Activated CD4-positive, alpha-beta T cell treated with anti-CD3 and anti-CD28 coated beads for 4 hours (primary cell): ENCODE data around the gene EVI5L.
A peak's percentile ranks its signal among the peaks of the same experiment; 100 is the strongest.
"Not testable (repeated sequence)": the region's sequence is repeated elsewhere in the genome, so short reads cannot be mapped to it uniquely, and the experiment has no call there.

Experiments
- DNase-seq, 2 donors: peaks; one replicate each; pipeline ENCODE4 v3.0.0-alpha.2; 2020

Gene EVI5L

DNA sequence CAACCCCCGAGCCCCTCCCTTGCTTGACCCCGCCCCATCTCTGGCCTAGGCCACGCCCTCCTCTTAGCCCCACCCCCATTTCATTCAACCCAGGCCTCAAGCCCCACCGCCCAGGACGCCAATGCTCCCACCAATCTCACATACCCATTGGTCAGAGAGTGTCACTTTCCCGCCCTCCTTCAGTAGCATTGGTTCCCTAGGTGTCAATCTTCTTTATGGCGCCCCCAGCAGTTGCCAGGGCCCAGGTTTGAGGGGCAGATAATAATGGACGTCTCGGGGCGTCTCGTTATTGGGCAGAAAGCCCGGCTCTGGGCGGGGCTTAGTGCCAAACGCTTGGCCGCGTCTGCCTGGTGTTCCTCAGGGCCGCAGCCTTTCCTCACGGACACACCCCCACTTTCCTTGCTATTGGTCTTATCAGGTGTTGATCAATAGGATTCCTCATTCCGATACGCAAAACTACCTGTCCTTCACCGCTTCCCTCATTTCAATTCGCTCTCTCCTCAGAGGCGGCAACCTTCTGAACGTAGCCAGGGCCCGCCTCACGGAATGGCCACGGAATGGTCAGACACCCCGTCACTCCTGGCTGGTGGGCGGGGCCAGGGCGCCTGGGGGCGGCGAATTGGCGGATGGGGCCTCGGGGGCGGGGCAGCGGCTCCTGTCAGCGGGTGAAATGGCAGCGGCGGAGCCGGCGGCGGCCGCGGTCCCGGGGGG lies at the start of gene EVI5L:
Gene EVI5L (plus strand): TSS at position 658 of the 711 bp plus-strand sequence. CDS start 16,325 bp downstream, outside the sequence.
- peak; percentile 99 to 100 for DNase-seq

DNA sequence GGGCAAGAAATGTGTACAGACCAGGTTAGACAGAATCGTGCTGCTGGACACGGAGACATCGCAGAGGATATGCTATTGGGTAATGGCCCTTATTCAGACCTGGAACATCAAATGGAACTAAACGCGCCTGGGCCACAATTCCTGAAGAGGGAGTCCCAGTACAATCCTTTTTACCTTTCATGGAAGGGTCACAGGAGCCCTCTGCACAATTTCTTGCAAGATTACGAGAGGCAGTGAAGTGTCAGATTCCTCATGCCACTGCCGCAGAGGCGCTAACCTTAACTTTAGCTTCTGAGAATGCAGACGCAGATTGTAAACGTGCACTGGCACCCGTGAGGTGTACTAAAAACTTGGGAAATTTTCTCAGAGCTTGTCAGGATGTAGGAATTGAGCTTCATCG lies 48.9 kb upstream of the EVI5L start:
- DNase-seq = no peak

DNA sequence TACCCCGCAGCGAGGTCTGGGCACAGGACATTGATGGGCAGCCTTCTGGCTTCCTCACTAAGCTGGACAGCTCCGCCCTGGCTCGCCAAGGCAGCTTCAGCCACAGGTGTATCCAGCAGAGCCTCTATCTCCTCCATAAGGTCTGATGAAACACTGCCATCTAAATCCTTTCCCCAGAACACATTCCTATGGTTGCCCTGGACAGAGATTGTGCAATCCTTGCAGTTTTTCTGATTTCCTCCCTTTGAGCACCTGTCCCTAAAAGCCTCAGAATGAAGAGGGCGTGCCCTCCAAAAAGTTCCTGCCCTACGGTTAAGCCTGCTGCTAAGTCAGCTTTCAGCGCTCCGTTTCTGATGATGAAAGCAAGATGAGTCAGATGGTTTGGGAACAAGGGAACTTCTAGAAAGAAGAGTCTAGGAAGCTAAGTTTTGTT lies 46.0 kb upstream of the EVI5L start:
- DNase-seq = no peak

DNA sequence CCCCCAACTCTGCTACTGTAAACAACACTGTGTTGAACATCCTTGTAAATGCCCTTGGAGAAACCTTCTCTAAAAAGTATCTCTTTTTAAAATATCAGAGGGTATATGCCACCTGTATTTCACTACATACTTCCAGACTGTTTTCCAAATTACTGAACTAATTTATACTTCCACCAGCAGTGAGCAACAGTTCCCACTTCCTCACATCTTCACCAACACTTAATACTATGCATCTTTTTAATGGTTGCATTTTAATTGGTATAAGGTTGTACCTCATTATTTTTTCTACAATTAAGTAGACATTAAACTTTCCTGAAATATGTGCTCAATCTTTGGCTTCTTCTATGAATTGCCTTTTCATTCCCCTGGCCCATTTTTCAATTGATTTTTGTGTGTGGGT lies 45.2 kb upstream of the EVI5L start:
- no peak for DNase-seq

DNA sequence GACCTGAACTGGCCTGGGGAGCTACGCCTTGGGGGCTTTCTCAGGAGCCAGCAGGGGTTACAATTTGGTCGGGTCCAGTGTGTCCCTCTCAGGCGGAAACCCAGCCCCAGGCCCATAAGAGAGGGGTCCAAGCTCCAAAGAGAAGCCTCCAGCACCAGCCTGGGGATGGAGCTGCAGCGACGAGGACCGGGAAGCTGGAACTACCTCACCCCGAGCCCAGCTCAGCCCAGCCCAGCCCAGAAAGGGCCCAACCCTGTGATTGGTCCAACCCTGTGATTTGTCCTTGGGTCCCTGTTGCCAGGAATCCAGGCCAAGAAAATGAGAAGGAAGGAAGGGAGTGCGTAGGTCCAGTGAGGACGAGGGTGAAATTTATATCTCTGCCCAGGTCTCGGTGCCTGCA lies 42.9 kb upstream of the EVI5L start:
- DNase-seq = no peak

DNA sequence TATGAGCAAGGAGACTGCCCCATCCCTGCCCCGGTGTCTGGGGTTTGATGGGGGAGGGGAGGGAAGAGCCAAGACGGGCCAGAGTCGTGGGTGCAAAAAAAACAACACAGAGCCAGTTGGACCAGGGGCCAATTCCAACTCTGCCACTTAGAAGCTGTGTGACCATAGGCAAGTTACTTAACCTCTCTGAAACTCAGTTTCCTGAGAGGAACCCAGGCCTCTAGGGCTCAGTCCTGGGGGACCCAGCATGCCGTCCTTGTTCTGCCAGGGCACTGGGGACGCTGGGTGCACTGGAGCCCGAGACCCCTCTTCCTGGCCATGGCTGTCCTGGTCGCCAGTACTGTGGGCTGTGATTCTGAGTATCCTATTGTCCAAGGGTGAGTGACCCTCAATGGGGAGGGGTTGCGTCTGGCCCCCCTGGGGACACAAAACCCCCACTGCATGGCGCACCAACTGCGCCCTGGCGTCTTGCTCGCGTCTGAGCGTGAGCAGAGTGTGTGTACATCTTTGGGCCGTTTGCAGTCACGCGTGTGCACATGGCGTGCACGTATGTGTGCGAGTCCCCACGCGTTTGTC lies 42.3 kb upstream of the EVI5L start:
- DNase-seq = no peak

DNA sequence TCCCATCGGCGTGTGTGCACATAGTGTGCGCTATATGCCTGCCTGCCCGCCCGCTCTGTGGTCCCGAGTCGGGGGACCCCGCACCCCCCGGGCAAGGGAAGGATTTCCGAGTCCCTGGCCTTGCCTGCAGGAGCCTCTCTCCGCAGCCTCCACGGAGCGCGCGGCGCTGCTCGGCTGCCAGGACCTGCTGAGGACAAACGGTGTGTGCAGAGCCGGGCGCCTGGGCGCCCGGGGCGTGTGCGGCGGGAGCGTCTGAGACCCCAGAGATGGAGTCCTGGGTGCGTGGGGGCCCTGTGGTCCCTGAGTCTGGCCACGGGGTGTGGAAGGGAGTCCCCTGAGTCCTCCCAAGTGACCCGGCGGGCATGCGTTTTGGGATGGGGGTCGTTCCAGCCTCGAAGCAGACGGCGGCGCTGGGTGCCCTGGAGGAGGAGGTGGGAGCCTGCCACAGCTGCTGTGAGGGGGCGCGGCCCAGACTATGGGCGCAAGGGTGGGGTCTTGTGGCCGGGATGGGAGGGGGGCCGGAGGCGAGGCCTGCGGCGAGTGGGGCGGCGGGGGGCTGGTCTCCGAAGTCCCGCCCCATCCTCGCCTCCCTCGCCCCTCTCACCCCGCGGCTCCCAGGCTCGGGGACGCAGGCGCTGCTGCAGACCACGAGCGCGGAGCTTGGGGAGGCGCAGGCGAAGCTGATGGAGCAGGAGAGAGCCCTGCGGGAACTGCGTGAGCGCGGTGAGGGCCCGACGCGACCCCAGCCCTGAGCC lies 41.7 kb upstream of the EVI5L start:
- DNase-seq = no peak

DNA sequence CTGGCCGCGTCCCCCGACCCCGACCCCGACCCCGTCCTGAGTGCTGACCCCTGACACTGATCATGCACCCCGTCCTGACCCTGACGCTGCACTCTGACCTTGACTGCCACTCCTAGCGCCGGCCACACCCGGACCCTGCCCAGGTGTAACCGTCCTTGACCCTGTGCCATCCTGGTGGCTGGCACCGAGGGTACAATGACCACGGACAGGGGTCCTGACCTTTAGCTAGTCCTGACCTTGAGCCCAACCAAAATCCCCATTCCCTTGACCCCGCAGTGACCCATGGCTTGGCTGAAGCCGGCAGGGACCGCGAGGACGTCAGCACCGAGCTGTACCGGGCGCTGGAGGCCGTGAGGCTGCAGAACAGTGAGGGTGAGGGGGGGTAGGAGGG lies 41.1 kb upstream of the EVI5L start:
- DNase-seq = no peak

DNA sequence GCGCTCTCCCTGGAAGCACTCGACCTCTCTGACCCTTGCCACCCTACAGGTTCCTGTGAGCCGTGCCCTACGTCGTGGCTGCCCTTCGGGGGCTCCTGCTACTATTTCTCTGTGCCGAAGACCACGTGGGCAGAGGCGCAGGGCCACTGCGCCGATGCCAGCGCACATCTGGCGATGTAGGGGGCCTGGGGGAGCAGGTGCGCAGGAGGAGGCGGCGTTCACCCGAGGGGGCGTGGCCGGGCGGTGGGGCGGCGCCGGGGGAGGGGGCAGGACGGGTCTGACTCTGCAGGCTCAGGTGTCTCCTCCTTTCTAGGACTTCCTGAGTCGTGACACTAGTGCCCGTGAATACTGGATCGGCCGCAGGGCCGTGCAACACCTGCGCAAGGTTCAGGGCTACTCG lies 40.6 kb upstream of the EVI5L start:
- peak; percentile 24 to 28 for DNase-seq

DNA sequence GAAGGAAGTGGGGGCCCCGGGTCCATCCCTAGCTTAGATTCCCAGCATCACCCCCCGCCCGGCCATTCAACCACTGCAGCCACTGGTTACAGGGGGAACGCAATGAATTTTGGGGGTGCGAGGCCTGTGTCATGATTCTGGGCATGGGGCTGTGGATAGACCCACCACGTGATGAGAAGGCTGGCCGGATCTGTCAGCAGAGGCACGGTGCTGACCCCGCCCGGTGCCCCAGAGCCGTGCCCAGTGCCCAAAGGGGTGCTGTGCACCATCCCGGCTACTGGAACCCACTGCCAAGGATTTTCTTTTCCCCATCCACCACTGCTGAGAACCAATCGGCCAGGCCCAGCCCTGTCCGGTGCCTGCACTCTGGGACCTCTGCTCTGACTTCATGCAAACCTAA lies 39.6 kb upstream of the EVI5L start:
- no peak for DNase-seq

DNA sequence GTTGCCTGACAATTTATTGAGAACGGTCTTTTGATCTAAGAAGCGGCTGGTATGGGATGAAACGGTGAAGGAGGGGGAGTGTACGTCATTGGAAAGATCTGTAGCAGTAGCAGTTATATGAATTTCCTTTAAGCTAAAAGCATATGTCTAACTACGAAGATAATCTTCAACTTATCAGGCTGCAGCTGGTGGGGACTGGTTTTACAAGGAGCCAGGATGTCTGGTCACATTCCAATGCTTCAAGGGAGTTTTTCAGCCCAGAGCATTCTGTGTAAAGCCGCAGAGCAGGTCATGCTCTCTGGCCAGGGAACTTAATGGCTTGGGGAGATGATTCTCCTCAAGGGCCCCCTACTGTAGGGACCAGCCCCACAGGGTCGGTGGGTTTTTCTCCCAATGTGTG lies 37.7 kb upstream of the EVI5L start:
- DNase-seq = no peak

DNA sequence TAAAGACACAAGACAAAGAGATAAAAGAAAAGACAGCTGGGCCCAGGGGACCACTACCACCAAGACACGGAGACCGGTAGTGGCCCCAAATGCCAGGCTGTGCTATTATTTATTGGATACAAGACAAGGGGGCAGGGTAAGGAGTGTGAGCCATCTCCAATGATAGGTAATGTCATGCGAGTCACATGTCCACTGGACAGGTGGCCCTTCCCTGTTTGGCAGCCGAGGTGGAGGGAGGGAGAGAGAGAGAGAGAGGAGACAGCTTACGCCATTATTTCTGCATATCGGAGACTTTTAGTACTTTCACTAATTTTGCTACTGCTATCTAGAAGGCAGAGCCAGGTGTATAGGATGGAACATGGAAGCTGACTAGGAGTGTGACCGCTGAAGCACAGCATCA lies 37.3 kb upstream of the EVI5L start:
- DNase-seq = not testable (repeated sequence)

DNA sequence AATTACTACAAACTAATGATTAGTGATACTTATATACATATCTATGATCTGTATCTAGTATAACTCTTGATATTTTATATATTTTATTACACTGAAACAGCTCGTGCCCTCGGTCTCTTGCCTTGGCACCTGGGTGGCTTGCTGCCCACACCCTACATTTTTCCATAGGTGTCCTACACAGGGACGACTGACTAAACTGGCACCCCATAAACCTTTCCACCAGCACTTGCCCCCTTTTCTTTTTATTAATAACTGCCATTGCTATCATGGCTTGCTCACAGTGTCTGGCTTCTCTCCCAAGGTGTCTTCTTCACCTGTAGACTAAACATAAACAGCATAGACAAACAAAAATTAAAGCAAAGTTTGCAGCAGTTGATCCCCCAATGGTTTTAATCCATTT lies 36.5 kb upstream of the EVI5L start:
- DNase-seq = no peak

DNA sequence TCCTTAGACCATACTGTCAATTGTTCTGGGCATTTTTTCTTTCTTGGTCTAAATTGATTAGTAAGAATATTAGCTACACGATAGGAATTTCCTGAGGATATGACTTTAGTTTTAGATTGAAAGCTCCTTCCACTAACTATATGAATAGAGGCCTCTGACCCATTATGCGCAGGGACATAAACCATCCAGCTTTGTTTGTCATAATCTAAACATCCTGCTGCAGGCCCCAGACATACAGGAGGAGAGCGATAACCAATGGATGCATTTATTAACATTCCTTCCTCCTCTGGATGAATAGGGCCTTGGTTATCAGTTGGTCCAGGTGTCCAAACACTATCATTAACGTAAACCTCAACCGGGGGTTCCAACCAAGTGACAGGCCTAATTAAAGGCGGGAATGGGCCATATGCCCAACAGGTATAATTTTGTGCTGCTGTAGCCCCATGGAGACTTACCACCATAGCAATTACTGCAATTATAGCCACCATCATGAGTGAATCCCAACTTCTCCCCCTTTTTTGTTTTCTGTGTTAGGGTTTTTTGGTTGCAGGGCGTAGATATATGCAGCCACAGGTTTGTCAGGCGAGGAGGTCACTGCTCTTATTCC lies 34.4 kb upstream of the EVI5L start:
- DNase-seq = no peak

DNA sequence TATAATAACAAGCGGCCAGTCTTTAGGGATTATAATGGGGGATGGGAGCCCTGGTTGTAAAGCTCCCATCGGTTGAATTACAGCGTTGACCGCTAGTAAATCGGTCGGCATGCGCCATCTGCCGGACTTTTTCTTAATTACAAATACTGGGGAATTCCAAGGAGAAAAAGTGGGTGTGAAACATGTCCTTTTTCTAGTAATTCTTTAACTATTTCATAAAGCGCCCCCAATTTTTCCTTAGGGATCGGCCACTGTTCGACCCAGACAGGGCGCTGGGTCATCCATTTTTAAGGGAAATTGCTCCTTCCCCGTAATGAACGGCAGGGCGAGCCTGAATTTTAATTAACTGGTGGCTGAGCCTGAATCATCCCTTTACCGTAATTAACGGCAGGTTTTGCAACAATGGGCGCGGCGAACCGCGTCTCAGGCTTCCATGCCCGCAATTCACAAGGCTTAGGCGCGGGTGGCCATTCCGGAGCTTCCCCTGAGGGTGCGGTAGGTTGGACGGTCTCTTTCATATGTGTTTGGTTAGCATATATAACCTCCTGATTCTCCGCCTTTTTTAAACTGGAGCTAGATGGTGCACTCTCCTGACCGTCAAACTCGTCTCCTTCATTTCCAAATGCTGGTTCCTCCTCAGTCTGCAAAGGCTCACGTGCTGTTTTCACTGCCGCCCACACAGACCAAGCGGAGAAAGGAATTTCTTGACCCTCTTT lies 30.2 kb upstream of the EVI5L start:
- DNase-seq = peak; percentile 66 to 71

DNA sequence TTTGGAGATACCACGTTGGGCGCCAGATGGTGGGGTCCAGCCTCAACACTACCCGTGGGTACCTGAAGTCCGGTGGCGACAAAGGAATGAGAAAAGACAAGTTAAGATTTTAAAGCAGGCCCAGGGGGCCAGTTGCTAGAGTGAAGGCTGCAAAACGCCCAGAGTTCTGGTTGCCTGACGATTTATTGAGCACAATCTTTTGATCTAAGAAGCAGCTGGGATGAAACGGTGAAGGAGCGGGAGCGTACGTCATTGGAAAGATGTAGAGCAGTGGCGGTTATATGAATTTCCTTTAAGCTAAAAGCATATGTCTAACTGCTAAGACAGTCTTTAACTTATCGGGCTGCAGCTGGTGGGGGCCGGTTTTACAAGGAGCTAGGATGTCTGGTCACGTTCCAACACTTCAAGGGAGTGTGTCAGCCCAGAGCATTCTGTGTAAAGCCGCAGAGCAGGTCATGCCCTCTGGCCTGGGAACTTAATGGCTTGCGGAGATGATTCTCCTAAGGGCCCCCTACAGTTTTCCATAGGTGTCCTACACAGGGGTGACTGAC lies 28.9 kb upstream of the EVI5L start:
- no peak for DNase-seq

DNA sequence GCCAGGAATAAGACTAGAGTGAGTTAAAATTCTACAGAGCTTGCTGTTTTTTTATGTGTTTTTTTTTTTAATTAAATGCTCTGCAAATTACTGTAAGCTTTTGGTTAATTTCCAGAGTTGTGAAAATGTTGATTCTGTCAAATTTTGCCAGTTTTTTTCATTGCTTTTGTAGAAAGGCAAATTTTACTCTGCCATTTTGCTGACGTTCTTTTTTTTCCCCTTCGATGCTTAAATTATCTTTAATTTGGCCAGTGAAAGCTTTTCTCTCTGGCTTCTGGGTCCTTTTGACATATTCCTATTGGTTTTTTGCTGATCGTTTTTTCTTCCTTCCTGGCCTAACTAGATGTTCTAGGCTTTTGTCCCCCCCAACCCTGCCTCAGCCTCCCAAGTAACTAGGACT lies 23.8 kb upstream of the EVI5L start:
- no peak for DNase-seq

DNA sequence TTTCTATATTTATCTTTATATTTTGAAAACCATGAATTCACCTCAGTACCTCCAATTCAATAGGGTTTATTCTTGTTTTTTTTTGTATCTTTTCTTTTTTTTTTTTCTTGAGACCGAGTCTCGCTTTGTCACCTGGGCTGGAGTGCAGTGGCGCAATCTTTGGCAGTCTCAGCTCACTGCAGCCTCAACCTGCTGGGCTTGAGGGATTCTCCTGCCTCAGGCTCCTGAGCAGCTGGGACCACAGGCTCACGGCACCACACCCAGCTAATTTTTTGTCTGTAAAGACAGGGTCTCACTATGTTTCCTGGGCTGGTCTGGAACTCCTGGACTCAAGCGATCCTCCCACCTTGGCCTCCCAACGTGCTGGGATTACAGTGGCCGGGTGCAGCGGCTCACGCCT lies 23.1 kb upstream of the EVI5L start:
- no peak for DNase-seq

DNA sequence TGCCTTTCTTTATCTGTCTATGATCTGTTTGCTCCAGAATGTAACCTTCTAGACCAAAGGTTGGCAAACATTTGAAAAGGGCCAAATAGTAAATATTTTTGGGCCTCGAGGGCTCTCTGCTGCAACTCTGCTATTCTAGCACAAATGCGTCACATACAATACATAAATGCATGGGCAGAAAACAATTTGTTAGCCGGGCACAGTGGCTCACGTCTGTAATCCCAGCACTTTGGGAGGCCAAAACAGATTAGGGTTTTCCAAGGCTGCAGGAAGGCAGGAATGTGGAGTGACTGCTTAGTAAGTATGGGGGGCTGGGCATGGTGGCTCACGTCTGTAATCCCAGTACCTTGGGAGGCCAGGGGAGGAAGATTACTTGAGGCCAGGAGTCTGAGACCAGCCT lies 21.9 kb upstream of the EVI5L start:
- no peak for DNase-seq

DNA sequence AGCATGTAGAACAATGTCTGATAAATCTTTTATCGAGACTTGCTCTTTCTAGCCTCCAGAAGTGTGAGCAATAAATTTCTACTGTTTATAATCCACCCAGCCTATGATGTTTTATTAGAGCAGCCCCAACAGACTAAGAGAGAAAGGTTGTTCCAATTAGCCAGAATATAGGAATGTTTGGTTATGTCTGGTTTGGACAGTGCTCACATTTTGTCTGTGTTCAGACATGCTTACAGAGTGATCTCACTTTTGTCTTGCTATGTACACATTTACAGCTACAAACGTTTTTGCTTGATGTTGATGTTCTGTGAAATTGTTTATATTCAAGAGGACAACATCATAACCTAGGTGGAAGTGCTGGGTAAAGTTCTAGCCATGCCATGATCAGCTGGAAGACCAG lies 18.0 kb upstream of the EVI5L start:
- DNase-seq = no peak

DNA sequence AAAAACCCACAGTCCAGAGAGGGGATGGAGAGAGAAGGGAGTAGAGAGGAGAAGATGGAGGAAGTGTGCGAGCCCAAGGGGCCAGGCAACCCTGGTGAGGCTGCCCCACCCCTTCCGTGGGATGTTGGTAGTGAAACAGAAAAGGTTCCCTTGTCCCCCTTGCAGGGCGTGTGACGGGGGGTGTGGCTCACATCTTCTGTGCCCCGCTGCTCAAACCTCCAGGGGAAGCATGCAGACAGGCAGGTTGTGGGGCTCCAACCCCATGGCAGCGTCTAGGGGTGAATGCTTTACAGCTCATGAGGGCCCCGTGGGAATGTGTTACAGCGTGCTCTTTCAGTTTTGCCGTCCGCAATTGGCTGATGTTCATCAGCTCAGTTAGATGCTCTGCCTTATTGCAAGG lies 14.7 kb upstream of the EVI5L start:
- no peak for DNase-seq

DNA sequence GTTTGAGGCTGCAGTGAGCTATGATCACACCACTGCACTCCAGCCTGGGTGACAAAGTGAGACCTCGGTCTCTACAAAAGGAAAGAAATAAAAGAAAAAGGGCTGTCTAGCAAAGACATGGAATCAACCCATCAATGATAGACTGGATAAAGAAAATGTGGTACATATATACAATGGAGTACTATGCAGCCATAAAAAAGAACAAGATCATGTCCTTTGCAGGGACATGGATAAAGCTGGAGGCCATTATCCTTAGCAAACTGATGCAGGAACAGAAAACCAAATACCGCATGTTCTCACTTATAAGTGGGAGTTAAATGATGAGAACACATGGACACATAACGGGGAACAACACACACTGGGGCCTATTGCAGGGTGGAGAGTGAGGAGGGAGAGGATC lies 14.0 kb upstream of the EVI5L start:
- DNase-seq = not testable (repeated sequence)

DNA sequence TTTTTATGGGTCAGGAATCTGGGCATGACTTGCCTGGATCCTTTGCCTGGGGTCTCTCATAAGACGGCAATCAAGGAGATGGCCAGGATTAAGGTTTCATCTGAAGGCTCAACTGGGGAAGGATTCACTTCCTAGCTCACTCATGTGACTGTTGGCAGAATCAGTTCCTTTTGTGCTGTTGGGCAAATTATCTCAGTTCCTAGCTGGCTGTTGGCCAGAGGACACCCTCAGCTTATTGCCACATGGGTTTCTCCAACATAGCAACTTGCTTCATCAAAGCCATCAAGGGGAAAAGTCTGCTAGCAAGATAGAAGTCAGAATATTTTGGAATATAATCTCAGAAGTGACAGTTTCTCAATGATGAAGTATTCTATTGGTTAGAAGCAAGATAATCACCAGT lies 12.2 kb upstream of the EVI5L start:
- DNase-seq = no peak
